Upper lobe of left lung (tissue), 4 donors: ENCODE data around the gene IL16.

ENCODE experiments used
- CTCF ChIP-seq, 6 experiments: fragments of 450-650 bp in 4 of 6; fragments of 200-600 bp in 2 of 6; sonication (generic) in 2 of 6; IDR thresholded peaks; one replicate each; pipeline ENCODE4 v1.5.1; 2016 to 2019; ENCODE audit warnings: antibody characterized with exemption in 6 of 6
- POLR2A ChIP-seq, 4 donors: fragments of 450-650 bp; IDR thresholded peaks; one replicate each; pipeline ENCODE4 v1.5.1; 2016 to 2017; ENCODE audit warnings: antibody characterized with exemption in 4 of 4, mild to moderate bottlenecking in 2 of 4

- TF ChIP-seq POLR2A (IDR thresholded peaks at IDR 0.05) (no peak), CTCF (IDR thresholded peaks at IDR 0.05) (no peak)
These were observed 10.9 kb upstream of the IL16 start for GRCh38 chr15:81185631-81186295.
